HG03378 (cell line): ENCODE data around the gene HLTF.

Source experiments
- ATAC-seq: cut with Tn5 transposase; IDR thresholded peaks from one replicate; pipeline ENCODE4 v1.9.1; 2021; ENCODE audit warnings: mild to moderate bottlenecking, moderate library complexity; ENCODE audit not compliant: unreplicated experiment

The HLTF gene

DNA sequence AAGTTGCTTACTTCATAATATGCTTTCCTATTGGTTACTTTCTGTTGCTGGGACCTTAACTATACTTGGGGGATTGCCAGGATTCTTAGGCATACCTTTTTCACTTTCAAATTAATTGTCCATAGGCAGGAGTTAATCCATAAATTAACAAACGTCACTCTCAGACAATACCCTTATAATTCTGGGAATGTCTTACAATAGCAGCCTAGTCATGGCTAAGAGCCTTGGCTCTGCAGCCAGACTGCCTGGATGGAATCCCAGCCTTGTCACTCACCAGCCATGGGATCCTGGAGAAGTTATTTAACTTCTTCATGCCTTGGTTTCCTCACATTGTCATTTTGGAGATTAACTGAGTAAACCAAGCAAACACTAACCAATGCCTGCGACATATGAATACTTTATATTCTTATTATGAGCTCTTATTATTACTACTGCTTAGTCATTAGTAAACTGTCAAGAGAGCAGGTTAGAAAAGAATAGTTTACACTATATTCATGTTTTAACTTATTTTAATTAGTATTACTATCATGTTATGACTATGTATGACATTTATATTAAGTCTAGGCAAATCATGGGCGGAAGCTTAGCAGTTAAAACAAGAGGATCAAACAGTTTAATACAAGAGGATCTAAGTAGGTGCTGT, 66.0 kb downstream of the HLTF start:
- ATAC-seq: no peak

GRCh38 chr3:149019580-149019979, 66.8 kb downstream of the HLTF start:
- no peak for ATAC-seq

DNA sequence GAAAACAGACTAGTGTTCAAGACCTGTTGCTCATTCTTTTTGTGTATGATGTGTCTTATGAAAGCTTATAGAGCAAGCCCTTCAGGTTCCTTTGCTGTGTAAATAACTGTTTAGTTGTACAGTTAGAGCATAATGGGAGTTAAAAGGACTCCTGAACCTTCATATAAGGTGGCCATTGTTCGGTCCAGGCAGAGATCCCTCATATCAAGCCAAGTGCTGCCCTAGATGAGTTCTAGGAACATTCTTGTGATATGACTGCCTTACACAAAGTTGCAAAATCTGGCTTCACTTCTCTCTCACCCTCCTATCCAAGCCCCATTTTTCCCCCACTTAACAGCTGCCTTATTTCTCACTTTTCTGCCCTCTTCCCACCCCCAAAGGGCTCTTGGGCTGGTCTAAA, 68.1 kb downstream of the HLTF start:
- no peak for ATAC-seq

GRCh38 chr3:149016669-149017541, 69.4 kb downstream of the HLTF start:
- no peak for ATAC-seq

DNA sequence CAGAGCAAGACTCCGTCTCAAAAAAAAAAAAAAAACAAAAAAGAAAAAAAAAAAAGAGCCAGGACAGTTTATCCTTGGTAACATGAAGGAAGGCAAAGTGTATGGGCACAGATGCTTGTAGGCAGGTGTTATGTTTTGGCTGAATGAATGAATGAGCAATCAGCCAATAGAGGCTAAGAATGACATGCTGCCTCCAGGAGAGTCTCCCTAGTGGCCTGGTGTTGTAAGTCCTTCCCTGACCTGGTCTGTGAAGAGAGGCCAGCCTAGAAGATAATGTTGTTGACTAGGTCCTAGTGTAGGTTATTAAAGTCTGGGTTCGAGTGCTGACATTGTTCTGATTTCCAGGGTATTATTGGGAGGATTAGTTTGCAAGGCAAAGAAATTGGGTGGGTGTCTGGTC, 70.1 kb downstream of the HLTF start:
- no peak for ATAC-seq

- ATAC-seq: no peak
These were observed 70.9 kb downstream of the HLTF start for GRCh38 chr3:149015393-149015792.

DNA sequence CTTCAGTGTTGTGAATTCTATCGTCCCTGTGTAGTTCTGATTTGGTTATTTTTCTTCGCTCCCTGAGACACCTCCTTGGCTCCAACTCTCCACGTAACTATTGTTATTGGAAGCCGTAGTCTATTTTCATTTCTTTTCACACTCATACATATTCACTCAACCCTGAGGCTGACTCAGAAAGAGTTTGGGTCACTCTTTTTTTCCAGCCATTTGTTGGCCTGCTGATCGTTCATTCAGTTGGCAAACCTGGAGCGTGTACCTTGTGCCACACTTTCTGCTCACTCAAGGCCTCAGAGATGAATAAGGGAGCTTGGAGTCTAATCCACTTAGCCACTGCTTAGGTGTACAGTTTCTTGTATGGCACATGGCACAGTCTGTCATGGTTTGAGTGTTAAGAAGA, 72.6 kb downstream of the HLTF start:
- no peak for ATAC-seq

DNA sequence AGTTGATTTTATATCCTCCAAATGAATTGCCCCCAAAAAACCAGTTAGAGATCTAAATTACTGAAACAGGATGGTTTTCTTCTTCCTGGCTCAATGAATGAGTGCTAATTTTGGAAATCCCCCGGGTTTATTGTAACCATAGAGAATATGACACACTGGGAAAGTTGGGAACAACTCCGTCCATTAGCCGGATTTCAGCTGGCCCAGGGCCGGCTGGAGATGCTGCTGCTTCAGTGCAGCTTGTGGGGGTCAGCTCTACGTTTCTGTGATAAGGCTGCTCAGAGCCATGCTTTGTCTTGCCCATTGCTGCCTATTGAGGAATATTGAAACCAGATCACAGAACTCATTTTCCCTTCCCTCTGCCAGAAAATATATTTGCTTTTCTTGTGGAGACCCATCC, 74.7 kb downstream of the HLTF start:
- ATAC-seq: no peak

DNA sequence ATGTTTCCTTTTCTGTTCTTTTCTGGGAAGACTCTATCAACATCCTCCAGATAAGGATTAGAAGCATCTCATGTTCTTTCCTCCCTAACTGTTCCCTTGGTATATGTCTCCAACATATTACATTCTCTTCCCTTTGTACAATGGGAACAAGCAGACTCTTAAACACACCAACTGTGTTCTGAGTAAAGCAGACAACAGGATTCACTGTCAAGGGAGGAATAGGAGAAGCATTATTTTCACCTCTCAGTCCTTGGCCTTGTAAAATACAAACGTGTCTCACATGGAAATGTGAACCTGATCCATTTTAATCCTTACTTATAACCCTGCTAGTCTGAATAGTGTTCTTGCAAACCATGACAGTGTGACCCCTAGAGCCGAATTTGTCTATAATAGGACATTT, 75.4 kb downstream of the HLTF start:
- no peak for ATAC-seq

DNA sequence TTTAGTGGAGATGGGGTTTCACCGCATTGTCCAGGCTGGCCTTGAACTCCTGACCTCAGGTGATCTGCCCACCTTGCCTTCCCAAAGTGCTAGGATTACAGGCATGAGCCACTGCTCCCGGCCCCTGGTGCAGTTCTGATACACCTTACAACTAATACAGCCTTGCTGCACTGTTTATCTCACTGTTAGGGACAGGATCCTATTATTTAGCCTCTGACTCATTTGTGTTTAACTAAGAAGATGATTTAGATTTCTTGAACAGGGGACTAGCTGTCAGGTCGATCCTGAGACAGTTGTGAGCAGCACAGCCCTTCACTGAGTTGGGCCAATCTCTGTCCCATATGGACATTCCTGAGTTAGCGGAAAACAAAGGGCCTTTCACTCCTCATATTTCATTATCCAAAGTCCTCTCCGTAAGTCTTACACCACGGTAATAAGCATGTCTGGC, 75.8 kb downstream of the HLTF start:
- no peak for ATAC-seq

GRCh38 chr3:149009732-149010131, 76.6 kb downstream of the HLTF start:
- peak; percentile 97 for ATAC-seq

DNA sequence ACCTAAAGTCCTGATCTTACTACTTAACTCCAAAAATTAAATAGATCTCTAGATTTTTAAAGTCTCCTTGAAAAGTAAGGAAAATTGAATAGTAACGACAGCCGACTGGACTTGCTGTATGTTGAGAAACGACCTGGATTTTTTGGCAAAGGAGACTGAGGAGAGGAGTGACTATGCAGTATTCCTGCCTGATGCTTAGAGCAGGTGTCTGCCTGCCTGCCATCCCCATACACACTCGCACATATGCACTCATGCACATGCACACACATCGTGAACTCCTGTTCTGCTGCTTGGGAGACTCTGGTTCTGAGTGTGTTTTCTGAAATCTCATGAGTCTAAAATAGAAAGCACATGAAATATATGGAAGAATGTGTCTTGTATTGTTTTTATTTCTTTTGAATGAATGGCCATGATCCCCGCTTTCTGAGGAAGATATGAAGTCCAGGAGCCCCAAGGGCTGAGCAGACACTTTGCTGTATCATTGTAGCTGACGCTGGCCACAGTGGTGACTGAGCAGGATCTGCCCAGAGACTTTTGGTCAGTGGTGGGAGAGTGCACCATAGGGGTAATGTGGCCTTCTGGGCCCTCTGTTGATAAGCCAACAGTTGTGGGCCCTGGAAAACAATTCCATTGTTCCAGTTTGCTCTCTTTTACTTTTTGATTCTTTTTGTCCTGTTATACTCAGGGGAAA, 78.6 kb downstream of the HLTF start:
- no peak for ATAC-seq

DNA sequence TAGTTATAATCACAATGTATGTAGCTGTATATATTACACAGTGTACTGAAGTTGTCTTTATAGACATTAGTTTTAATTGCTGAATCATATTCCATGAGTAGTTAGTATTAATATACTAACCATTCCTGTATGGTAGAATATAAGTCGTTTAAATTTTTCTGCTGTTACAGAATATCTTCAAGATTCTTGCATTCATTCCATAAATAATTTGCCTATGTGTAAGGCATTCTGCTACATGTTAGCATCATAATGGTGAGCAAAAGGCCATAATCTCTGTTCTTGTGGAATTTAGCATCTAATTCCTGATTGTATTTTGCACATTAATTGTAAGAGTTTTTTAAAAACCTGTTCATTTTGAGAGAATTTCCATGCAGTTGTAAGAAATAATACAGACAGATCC, 80.9 kb downstream of the HLTF start:
- no peak for ATAC-seq

- ATAC-seq: no peak
These were observed 81.7 kb downstream of the HLTF start for GRCh38 chr3:149004622-149005021.

DNA sequence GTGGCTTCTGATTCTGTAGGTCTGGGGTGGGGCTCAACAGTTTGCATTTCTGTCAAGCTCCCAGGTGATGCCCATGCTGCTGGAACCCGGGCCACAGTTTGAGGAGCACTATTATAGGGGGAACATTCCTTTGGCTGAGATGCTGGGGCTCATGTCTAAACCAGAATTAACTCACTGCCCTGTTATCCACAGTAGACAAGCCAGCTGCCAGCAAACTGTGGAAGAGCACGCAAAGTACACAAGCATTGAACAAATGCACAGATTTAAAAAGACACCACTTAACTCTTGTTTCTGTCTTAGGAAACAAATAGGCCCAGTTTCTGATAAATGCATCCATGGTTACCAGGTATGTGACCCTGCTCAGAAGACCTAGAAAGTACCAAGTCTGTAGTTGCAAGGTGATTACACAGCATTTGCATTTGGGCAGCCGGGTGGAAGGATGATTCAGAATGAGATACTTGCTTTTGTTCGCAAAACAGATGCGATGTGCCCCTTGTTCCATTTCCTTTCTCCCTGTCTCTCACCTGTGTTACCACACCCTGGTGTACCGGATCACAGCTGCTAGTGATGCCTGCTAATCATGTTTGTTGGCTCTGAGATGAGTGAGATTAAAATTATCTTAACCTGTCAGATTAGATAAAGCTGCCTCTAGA, 82.6 kb downstream of the HLTF start:
- peak; percentile 71 for ATAC-seq

- ATAC-seq: no peak
These were observed 84.6 kb downstream of the HLTF start for GRCh38 chr3:149001727-149002126.

DNA sequence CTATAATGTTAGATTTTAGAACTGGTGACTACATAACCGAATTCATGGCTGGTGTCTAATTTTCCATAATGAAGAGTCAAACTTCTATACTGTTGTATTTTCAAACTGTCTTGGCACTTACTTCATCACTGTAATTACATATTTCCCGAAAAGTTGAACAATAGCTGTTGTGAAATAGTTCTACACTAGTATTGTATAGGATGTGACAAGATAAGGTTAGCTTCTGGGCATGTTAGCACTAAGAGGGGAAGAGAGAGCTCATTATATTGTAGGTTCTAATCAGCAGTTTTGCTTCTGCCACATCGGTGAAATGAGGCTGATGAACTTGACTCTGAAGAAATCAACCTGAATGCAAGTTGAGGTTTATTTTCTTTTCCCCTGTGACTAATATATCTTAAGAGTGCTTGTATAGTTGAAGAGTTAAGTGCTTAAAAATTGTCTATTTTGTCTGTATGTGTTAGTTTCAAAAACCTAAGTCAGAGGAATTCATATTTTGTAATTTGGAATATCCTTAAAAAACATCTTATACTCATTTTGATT, 86.1 kb downstream of the HLTF start:
- no peak for ATAC-seq

DNA sequence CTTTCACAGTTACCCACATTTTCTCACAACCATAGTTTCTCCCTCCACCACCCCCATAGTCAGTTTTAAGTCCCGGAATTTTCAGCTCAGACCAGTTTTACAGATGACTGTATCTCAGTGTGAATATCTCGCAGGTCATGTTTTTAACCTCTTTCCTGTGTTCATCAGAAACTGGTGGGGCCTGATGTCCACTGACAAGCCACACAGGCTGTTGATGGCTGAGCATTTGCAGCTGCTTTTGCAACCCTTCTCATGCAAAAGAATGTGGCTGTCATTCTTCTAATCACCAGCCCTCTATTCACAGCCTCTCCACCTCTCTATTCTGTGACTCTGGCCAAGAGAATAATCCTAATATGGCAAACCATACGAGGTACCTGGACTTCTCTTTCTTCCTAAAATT, 86.5 kb downstream of the HLTF start:
- no peak for ATAC-seq

DNA sequence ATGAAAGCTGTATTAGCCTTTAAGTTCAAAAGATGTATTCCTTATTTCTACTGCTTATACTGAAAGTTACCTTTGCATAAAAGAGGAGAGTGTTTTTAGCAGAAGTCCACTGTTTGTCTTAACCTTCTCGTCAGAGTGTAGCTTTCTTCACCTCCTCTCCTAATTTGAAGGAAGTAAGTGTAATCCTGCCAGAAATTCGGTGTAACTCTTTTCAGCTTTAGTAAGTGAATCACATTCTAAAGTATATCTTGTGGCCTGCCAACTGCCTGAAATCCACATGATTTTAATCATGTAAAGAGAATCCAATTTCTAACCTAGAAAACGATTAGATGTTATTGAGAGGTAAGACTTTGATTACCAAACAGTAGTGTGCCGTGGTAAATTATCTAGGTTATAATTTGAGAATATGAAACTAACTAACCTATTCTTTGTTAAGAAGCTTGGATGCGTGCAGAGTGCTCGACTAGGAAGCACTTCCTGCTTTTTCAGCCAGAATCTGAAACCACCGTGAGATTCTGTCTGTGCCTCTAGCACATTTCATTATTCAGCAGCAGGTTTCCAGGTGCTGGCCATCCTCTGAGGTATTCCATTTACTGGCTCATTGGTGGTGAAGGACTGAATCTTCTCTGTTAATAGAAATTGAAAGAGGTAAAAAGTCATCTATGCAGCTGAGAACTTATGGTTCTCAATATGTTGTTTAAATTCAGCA, 87.5 kb downstream of the HLTF start:
- no peak for ATAC-seq

GRCh38 chr3:148998297-148998696, 88.0 kb downstream of the HLTF start:
- ATAC-seq: no peak
